GM18907 (cell line): ENCODE measurements around the gene LHPP.
"Not testable (repeated sequence)": the region's sequence is repeated elsewhere in the genome, so short reads cannot be mapped to it uniquely, and the experiment has no call there.

Experiments
- ATAC-seq: cut with Tn5 transposase; IDR thresholded peaks from one replicate; pipeline ENCODE4 v1.9.1; 2021; ENCODE audit warnings: mild to moderate bottlenecking, moderate library complexity; ENCODE audit not compliant: unreplicated experiment

LHPP gene

GRCh38 chr10:124566222-124566888 is 104.7 kb downstream of the LHPP start:
- no peak for ATAC-seq

GRCh38 chr10:124566981-124567835 is 105.6 kb downstream of the LHPP start:
- ATAC-seq: no peak

- ATAC-seq: no peak
These were observed 106.7 kb downstream of the LHPP start for GRCh38 chr10:124568339-124568738.

GRCh38 chr10:124568848-124569622 is 107.4 kb downstream of the LHPP start:
- ATAC-seq: no peak

GRCh38 chr10:124569623-124570470 is 108.2 kb downstream of the LHPP start:
- ATAC-seq: no peak

GRCh38 chr10:124570646-124571045 is 109.0 kb downstream of the LHPP start:
- no peak for ATAC-seq

- ATAC-seq: no peak
These were observed 111.1 kb downstream of the LHPP start for GRCh38 chr10:124572751-124573150.

- no peak for ATAC-seq
These were observed 112.3 kb downstream of the LHPP start for GRCh38 chr10:124573726-124574455.

- no peak for ATAC-seq
These were observed 112.9 kb downstream of the LHPP start for GRCh38 chr10:124574456-124575070.

- no peak for ATAC-seq
These were observed 113.7 kb downstream of the LHPP start for GRCh38 chr10:124575107-124576035.

- no peak for ATAC-seq
These were observed 115.2 kb downstream of the LHPP start for GRCh38 chr10:124576526-124577420.

- no peak for ATAC-seq
These were observed 116.0 kb downstream of the LHPP start for GRCh38 chr10:124577651-124578050.

GRCh38 chr10:124578231-124579010 is 116.8 kb downstream of the LHPP start:
- ATAC-seq: no peak

GRCh38 chr10:124579011-124579399 is 117.4 kb downstream of the LHPP start:
- no peak for ATAC-seq

GRCh38 chr10:124586142-124586541 is 124.5 kb downstream of the LHPP start:
- ATAC-seq: no peak

GRCh38 chr10:124587811-124588211 is 126.2 kb downstream of the LHPP start:
- ATAC-seq: no peak

GRCh38 chr10:124588341-124588735 is 126.7 kb downstream of the LHPP start:
- ATAC-seq: not testable (repeated sequence)
